Measurements from ENCODE around the gene CXorf65. TPM values are rescaled to one million over a fixed set of nuclear protein-coding genes. Genes with fewer than 3 reads are reported as not detected.

CXorf65 gene
- total RNA-seq, 3 donors from 2014 or later = 6.0 to 11.3 (median 6.6) TPM

DNA sequence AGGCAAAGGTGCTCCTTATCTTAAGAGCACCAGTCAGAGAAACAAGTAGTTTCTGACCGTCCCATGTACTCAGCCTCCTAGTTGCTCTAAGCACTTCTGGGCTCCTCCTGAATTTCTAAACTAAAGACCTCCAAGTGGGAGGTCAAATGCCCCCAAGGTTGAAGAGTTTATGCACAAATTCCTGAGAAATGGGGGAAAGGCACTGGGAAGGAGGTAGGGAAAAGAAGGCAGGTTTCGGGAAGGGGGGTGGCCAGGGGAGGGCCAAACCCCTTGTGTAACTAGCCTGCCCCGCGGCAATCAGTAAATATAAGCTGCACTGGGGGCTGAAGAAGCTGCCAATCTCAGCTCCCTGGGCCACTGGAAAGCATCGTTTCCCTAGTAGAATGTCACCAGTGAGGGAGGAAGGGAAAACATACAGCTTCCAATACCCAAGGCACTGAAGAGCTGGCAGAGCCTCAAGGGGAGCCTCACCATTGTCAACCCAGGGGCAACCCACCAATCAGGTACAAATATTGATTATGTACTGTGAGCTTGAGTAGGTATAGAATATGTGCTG, 7.5 kb downstream of the CXorf65 start:
- Mint-ChIP-seq H3K27me3 (ENCODE audit: low read depth) (no peaks in the 10 kb centered on the region), H3K36me3 (ENCODE audit: insufficient read depth) (no peaks in the 10 kb centered on the region), H3K4me1 (ENCODE audit: low read depth) (peaks cover 66% of the 10 kb centered on the region), H3K4me3 (no peak overlapping the region), H3K9me3 (no peaks in the 10 kb centered on the region)
- ATAC-seq = no peak
- no peak for DNase-seq

DNA sequence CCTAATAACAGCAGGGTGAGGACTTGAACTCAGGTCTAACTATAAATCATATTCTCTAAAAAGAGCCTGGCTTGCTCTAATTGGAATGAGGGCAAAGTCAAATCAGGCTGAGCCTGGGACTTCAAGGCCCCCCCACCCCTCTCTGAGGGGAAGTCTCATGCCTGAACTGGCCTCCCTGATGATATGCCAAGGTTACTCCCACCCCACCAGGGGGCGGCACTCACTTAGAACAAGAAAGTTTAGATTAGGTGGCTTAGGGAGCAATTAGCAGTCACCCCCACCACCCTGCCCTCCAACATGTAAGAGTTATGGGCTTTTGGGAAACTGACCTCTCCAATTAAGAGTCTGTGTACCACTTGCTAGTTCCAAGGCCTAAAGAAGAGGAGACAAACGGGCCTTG, 8.2 kb downstream of the CXorf65 start:
- no peaks in the 10 kb centered on the region for H3K27me3 Mint-ChIP-seq (ENCODE audit: low read depth)
- DNase-seq (peak; percentile 77), ATAC-seq (peak; percentile 16 to 34)
- peaks cover 59% of the 10 kb centered on the region for H3K4me1 Mint-ChIP-seq (ENCODE audit: low read depth)
- H3K9me3 Mint-ChIP-seq = no peaks in the 10 kb centered on the region
- no peaks in the 10 kb centered on the region for H3K36me3 Mint-ChIP-seq (ENCODE audit: insufficient read depth)
- H3K4me3 Mint-ChIP-seq = peak overlapping the region; percentile 31

DNA sequence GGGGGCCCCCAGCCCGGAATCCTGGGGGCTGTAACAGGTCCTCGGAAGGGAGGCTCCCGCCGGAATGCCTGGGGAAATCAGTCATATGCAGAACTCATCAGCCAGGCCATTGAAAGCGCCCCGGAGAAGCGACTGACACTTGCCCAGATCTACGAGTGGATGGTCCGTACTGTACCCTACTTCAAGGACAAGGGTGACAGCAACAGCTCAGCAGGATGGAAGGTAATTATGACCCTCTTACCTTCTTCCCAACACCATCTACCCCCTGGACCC, 9.8 kb downstream of the CXorf65 start:
- H3K27me3 Mint-ChIP-seq (ENCODE audit: low read depth) = no peaks in the 10 kb centered on the region
- ATAC-seq (peak in 1 of 2 donors; percentile 6), DNase-seq (no peak)

DNA sequence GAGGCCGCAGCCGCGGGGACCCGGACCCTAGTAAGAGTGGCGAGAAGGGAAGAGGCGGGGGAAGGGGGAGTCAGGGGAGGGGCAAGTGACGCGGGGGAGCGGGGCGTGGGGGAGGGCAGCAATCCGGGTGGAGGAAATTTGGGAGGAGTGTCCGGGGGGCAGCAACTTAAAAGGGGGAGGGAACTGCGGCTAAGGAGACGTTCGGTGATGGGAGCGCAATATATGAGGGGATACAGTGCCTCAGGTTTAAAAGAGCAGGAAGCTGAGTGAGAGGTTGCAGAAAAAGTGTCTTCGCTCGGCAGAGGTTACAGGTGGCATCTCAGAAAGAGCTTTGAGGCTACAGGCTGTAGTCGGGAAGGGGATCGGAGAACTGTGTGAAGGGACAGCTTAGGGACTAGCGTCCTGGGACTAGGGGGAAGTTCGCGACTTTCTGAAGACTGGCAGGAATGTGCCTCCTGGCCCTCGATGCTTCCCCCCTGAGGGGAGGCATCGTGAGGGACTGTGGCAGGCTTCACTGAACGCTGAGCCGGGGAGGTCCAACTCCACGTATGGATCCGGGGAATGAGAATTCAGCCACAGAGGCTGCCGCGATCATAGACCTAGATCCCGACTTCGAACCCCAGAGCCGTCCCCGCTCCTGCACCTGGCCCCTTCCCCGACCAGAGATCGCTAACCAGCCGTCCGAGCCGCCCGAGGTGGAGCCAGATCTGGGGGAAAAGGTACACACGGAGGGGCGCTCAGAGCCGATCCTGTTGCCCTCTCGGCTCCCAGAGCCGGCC, 10.4 kb downstream of the CXorf65 start:
- peak; percentile 56 for ATAC-seq
- no peak for DNase-seq
- H3K27me3 Mint-ChIP-seq (ENCODE audit: low read depth) = no peaks in the 10 kb centered on the region
- H3K4me1 Mint-ChIP-seq (ENCODE audit: low read depth) = peaks cover 39% of the 10 kb centered on the region
- H3K4me3 Mint-ChIP-seq = peak overlapping the region; percentile 93
- H3K9me3 Mint-ChIP-seq = no peaks in the 10 kb centered on the region
- H3K36me3 Mint-ChIP-seq (ENCODE audit: insufficient read depth) = no peaks in the 10 kb centered on the region

More for the DNA sequence above, 9.8 kb downstream of the CXorf65 start:
- H3K9me3 Mint-ChIP-seq = no peaks in the 10 kb centered on the region
- H3K4me1 Mint-ChIP-seq (ENCODE audit: low read depth) = peaks cover 45% of the 10 kb centered on the region
- H3K36me3 Mint-ChIP-seq (ENCODE audit: insufficient read depth) = no peaks in the 10 kb centered on the region
- H3K4me3 Mint-ChIP-seq = peak overlapping the region; percentile 93

DNA sequence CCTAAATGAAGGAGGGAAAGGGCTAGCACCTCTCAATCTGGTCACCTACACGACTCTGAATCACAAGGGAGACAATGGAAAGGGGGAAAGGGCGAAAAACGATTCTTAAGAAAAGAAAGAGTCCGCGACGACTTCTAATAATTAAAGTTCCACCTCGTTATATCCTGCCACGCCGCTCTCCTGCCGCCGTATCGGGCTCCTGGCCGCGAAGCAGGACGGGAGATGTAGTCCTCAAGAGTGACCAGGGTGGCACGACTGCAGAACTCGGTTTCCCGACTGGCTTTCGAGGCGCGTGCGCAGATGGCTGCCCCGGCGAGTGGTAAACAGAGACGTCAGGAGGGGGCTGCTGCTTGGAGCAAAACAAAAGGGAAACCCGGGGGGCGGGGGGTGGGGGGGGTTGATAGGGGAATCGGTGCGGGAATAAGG, 11.0 kb downstream of the CXorf65 start, which contains the start of gene FOXO4:
Gene FOXO4, plus strand, starts transcription at position 297 of the 426 bp plus-strand sequence. CDS start 678 bp downstream, outside the sequence.
- DNase-seq = peak; percentile 82
- peaks cover 33% of the 10 kb centered on the region for H3K4me1 Mint-ChIP-seq (ENCODE audit: low read depth)
- no peaks in the 10 kb centered on the region for H3K27me3 Mint-ChIP-seq (ENCODE audit: low read depth)
- H3K9me3 Mint-ChIP-seq = no peaks in the 10 kb centered on the region
- peak within 1 kb of the TSS; percentile 93 for H3K4me3 Mint-ChIP-seq
- H3K36me3 Mint-ChIP-seq (ENCODE audit: insufficient read depth) = no peaks in the 10 kb centered on the region
- ATAC-seq = peak; percentile 87 to 94

DNA sequence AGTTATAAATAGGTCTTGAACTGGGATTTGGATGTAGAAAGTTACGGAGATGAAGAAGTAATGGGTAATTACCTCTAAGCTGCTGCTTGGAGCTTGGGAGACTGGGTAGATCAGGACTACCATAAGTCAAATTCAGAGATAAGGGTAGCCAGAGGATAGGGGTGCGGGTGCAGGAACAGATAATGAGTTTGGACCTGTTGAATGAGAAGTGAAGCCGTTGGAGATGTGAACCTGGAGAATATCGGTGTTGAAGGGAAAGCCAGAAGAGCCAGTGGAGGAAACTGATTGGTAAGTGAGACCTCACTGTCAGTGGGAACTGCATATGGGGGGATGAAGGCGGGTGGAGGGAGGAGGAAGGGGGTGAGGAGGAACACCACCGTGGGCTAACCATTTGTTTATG, 11.5 kb downstream of the CXorf65 start:
- Mint-ChIP-seq H3K4me1 (ENCODE audit: low read depth) (peaks cover 31% of the 10 kb centered on the region), H3K27me3 (ENCODE audit: low read depth) (no peaks in the 10 kb centered on the region), H3K4me3 (peak overlapping the region; percentile 93), H3K36me3 (ENCODE audit: insufficient read depth) (no peaks in the 10 kb centered on the region), H3K9me3 (no peaks in the 10 kb centered on the region)
- no peak for DNase-seq
- ATAC-seq = no peak

DNA sequence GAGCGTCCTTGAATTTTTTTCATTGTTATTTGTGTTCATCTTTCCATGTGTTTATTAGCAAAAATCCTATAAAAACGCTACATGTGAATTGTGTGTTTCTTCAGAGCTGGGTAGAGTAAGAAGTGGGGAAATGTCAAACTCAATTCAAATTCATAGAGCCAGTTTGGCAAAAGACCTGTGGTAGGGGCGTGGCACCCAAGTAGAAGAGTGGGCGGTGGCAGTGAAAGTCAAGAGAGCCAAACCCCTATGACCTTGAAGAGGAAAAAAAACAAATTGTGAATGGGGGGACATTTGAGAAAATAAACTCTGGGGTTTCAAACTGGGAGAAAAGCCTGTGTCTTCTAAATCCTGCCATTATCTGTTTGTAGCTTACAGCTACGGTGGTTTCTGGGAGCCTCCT, 15.3 kb downstream of the CXorf65 start:
- no peaks in the 10 kb centered on the region for H3K9me3 Mint-ChIP-seq
- no peaks in the 10 kb centered on the region for H3K27me3 Mint-ChIP-seq (ENCODE audit: low read depth)
- H3K4me3 Mint-ChIP-seq = no peak overlapping the region
- ATAC-seq (no peak), DNase-seq (no peak)
- peaks cover 6% of the 10 kb centered on the region for H3K4me1 Mint-ChIP-seq (ENCODE audit: low read depth)
- H3K36me3 Mint-ChIP-seq (ENCODE audit: insufficient read depth) = no peaks in the 10 kb centered on the region

DNA sequence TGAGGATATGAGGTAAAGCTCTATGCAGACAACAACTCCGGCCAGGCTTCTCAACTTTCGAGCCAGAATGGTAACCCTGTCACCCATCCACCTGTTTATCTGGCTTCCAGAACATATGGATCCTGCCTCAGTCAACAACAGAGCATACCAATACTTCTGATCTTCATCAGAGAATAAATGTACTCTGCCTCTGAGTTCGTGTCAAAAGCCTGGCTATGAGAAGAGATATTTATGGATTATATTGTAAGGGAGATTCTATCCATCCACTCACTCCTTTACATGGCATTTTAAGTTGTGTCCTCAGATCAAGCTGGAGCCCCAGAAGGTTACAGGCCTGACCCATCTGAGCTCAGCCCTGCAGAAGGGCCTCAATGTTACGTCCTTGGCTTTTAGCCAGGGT, 20.6 kb downstream of the CXorf65 start:
- ATAC-seq (no peak), DNase-seq (no peak)
- Mint-ChIP-seq H3K27me3 (ENCODE audit: low read depth) (no peaks in the 10 kb centered on the region), H3K4me3 (no peak overlapping the region), H3K9me3 (no peaks in the 10 kb centered on the region), H3K4me1 (ENCODE audit: low read depth) (peaks cover 5% of the 10 kb centered on the region), H3K36me3 (ENCODE audit: insufficient read depth) (no peaks in the 10 kb centered on the region)

DNA sequence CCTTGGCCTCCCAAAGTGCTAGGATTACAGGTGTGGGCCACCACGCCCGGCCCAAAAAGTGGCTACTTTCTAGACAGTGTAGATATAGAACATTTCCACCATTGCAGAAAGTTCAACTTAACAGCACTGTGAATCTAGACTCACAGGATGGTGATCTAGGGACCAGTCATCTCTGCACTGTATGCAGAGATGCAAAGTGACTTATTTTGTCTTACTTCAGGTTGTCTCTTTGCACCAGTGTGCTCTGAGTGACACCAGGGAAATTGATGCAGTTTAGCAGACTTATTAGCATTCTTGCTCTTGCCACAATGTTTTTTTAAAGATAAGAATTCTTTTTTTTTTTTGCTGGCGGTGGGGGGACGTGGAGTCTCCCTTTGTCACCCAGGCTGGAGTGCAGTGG, 23.7 kb downstream of the CXorf65 start:
- ATAC-seq = no peak
- Mint-ChIP-seq H3K27me3 (ENCODE audit: low read depth) (no peaks in the 10 kb centered on the region), H3K4me3 (no peak overlapping the region), H3K4me1 (ENCODE audit: low read depth) (peaks cover 5% of the 10 kb centered on the region), H3K9me3 (no peaks in the 10 kb centered on the region), H3K36me3 (ENCODE audit: insufficient read depth) (no peaks in the 10 kb centered on the region)
- no peak for DNase-seq

DNA sequence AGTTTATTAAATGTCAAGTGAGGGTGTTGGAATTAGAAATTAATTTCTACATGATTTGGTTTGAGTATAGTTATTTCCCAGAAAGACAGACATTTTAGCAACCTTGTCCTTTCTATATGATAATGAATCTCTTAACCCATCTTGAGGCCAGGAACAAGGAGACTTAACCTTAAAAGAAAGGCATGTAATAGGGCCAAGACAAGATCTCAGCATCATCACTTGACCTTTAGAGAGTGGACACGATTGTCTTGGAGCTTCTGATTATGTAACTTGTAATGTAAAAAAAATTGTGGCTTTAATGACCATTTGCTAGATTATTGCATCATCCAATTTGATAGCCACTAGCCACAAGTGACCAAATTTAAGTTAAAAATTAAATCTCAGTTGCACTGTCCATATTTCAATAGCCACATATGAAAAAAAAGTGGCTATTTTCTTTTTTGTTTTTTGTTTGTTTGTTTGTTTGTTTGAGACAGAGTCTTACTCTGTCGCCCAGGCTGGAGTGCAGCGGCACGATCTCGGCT, 24.4 kb downstream of the CXorf65 start:
- DNase-seq = no peak
- Mint-ChIP-seq H3K4me3 (no peak overlapping the region), H3K36me3 (ENCODE audit: insufficient read depth) (no peaks in the 10 kb centered on the region), H3K27me3 (ENCODE audit: low read depth) (no peaks in the 10 kb centered on the region), H3K9me3 (no peaks in the 10 kb centered on the region), H3K4me1 (ENCODE audit: low read depth) (peaks cover 5% of the 10 kb centered on the region)
- ATAC-seq = no peak

DNA sequence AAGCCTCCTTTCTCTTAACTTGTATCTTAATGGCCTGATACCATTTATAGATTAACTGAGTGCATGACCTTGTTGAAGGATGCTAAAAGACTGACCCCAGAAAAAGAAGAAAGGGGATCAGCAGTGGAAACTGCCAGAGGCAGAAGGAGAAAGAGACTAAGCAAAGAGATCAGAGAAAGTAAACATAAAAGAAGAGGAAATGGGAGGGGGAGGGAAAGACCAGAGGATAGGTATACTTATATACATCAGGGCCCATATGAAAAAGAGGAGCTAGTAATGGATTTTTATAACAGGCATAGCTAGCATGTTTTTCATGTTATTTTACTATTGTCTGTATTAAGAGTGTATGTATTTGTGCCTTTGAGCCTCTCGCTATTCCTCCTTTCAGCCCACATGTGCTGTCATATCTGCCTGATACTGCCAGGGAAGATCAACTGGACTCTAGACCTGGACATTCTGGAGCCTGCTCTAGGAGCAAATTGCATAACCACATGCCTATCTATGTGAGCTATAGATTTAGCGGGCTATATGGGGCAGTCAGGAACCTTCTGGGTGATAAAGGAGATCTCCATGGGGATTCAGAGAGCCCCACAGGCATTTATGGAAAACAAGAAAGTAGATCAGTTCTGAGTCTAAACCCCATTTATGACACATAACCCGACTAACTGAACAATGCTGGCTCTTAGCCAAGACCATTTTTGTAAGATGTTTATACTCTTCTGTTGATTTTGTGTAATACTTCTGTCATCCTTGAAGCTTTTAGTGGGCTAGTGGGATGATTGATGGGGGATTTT, 25.0 kb downstream of the CXorf65 start:
- no peaks in the 10 kb centered on the region for H3K9me3 Mint-ChIP-seq
- DNase-seq (no peak), ATAC-seq (peak in 1 of 2 donors; percentile 35)
- no peaks in the 10 kb centered on the region for H3K27me3 Mint-ChIP-seq (ENCODE audit: low read depth)
- H3K36me3 Mint-ChIP-seq (ENCODE audit: insufficient read depth) = no peaks in the 10 kb centered on the region
- H3K4me1 Mint-ChIP-seq (ENCODE audit: low read depth) = peaks cover 5% of the 10 kb centered on the region
- H3K4me3 Mint-ChIP-seq = no peak overlapping the region

DNA sequence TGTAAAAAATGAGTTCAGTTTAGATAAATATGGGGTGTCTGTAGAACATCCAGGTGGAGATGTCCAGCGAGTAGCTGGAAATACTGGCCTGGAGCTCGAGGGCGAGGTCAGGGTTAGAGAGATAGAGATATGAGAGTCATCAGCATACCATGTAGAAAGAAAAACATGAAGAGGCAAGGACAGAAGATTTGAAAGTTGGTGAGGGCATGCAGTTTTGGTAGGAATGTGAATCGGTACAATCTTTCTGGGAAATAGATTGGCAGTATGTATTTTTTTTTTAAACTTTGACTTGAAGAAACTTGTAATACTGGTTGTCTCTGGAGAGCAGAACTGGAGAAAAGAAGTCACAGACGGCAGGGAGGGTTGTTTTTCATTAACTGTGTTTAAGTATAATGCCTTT, 36.0 kb downstream of the CXorf65 start:
- ATAC-seq (no peak), DNase-seq (no peak)
- Mint-ChIP-seq H3K36me3 (ENCODE audit: insufficient read depth) (peaks cover 5% of the 10 kb centered on the region), H3K4me3 (no peak overlapping the region), H3K4me1 (ENCODE audit: low read depth) (peaks cover 7% of the 10 kb centered on the region), H3K9me3 (no peaks in the 10 kb centered on the region), H3K27me3 (ENCODE audit: low read depth) (peaks cover 6% of the 10 kb centered on the region)

DNA sequence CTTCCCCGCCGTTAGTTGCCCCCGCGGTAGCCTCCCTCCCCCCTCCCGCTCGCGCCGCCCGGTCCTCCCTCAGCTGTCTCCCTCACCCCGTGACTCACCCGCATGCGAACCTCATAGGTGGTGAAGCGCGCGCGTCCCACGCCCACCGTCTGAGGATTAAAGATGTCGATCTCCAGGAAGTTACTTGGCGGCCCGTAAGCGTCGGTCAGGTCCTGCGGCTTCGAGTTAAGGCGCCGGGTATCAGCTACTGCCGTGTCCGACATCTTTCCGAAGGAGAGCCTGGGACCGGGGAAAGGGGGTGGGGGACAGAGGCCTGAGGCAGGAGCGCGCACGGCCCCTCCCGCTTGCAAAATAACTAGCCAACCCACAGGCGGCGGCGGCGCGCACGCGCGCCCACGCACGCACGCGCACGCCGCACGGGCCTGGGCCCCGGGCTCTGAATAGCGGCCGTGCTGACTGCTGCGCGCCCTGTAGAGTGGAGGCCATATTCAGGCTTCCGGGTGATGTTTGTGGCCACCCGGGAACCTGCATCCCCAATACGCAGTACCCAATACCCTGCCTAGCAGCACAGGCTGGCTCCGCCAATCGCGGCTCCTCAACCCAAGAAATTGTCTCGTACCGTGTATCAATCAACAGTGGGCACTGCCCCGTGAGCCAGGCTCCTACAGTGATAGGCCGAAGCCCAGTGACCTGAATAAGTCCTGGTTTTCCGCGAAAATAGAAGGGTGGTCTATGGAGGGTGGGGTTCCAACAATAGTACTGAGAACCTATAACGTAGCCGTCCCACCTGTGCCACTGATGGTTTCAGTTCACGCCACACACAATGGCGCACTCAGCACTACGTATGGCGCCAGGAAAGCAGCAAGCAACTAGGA, 38.3 kb downstream of the CXorf65 start, which contains the start of gene SNX12:
Gene SNX12, minus strand, starts transcription at position 291 of the 875 bp plus-strand sequence. Its CDS starts 28 bp downstream, at position 263.
- H3K36me3 Mint-ChIP-seq (ENCODE audit: insufficient read depth) = peaks cover 7% of the 10 kb centered on the region
- peaks cover 14% of the 10 kb centered on the region for H3K4me1 Mint-ChIP-seq (ENCODE audit: low read depth)
- no peaks in the 10 kb centered on the region for H3K9me3 Mint-ChIP-seq
- DNase-seq (peak; percentile 80), ATAC-seq (peak; percentile 96 to 97)
- H3K27me3 Mint-ChIP-seq (ENCODE audit: low read depth) = peaks cover 6% of the 10 kb centered on the region
- peak within 1 kb of the TSS; percentile 96 for H3K4me3 Mint-ChIP-seq

DNA sequence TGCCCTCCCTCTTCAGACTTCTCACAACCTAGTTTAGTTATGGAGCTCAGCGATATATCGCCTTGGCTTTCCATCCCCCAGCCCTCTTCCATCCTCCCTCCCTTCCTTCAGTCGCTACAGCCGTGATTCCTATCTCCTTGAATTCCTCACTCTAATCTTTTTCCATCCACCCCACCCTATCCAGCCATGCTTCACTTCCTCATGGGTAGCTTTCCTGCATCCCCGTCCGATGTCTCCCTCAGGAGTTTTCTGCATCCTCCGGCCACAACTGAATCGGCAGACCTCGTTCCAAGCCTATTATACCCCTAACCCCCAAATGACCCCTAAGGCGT, 38.9 kb downstream of the CXorf65 start:
- peak overlapping the region; percentile 96 for H3K4me3 Mint-ChIP-seq
- H3K36me3 Mint-ChIP-seq (ENCODE audit: insufficient read depth) = peaks cover 10% of the 10 kb centered on the region
- peaks cover 14% of the 10 kb centered on the region for H3K4me1 Mint-ChIP-seq (ENCODE audit: low read depth)
- peaks cover 6% of the 10 kb centered on the region for H3K27me3 Mint-ChIP-seq (ENCODE audit: low read depth)
- ATAC-seq (no peak), DNase-seq (no peak)
- no peaks in the 10 kb centered on the region for H3K9me3 Mint-ChIP-seq
